Activated CD8-positive, alpha-beta T cell treated with anti-CD3 and anti-CD28 coated beads for 36 hours (primary cell): ENCODE results near the gene XPO6. TPM values are rescaled to one million over a fixed set of nuclear protein-coding genes. Genes with fewer than 3 reads are reported as not detected.
A peak's percentile ranks its signal among the peaks of the same experiment; 100 is the strongest.

Experiments
- ATAC-seq: fragments of 200-7000 bp; cut with Tn5 transposase; one replicate; pipeline ENCODE4 v1.10.0; 2021; ENCODE audit warnings: mild to moderate bottlenecking, moderate library complexity
- CTCF ChIA-PET: fragments of 350-600 bp; sonication (Branson Sonifier 250); formaldehyde crosslinking; loops from one replicate; lab custom pipeline; 2021; ENCODE audit warnings: antibody characterized with exemption; lab: Charles Lee
- POLR2A ChIA-PET: fragments of 350-600 bp; sonication (Branson Sonifier 250); formaldehyde crosslinking; loops from one replicate; lab custom pipeline; 2021; ENCODE audit warnings: antibody characterized with exemption; lab: Charles Lee
- DNase-seq: peaks from one replicate; pipeline ENCODE4 v3.0.0-alpha.2; 2020
- H3K27ac Mint-ChIP-seq: one replicate; pipeline ENCODE4 v1.8.0; 2021; ENCODE audit warnings: mild to moderate bottlenecking, mixed read lengths
- H3K27me3 Mint-ChIP-seq: one replicate; pipeline ENCODE4 v1.8.0; 2021; ENCODE audit warnings: mixed read lengths
- H3K36me3 Mint-ChIP-seq: one replicate; pipeline ENCODE4 v1.8.0; 2021; ENCODE audit warnings: low read depth, mixed read lengths
- H3K4me1 Mint-ChIP-seq: one replicate; pipeline ENCODE4 v1.8.0; 2021; ENCODE audit warnings: low read depth, mixed read lengths
- H3K4me3 Mint-ChIP-seq: one replicate; pipeline ENCODE4 v1.8.0; 2021; ENCODE audit warnings: mild to moderate bottlenecking, moderate library complexity, mixed read lengths
- H3K9me3 Mint-ChIP-seq: one replicate; pipeline ENCODE4 v1.8.0; 2021; ENCODE audit warnings: mixed read lengths
- intact Hi-C: fragments of 100-400 bp; cut with micrococcal nuclease; formaldehyde crosslinking; loops from one replicate; pipeline ENCODE4 v1.10.0; 2022
- total RNA-seq, 2 experiments: library from RNA; stranded (reverse); gene quantifications; one replicate each; pipeline ENCODE4 v1.2.3, GENCODE V29; 2021
- TF ChIP-seq, protein P1 (sequence below): fragments of 200-600 bp; IDR thresholded peaks from one replicate; pipeline ENCODE4 v1.8.0; 2022; ENCODE audit warnings: antibody characterized with exemption, mild to moderate bottlenecking

The XPO6 gene
- total RNA-seq, 2 experiments from 2014 or later: 250 to 253 TPM

GRCh38 chr16:28087675-28088300 is 124.0 kb downstream of the XPO6 start:
- ChIA-PET POLR2A (interaction anchor here (0.7 kb wide), 1 partner anchor 680 kb away, joined by 3 read pairs; no protein-coding TSS in a partner anchor), CTCF (no interaction called here)
- intact Hi-C loops: no loop called here
- Mint-ChIP-seq H3K4me3 (no peak overlapping the region), H3K27ac (peak overlapping the region; percentile 8), H3K36me3 (no peaks in the 10 kb centered on the region), H3K27me3 (no peaks in the 10 kb centered on the region), H3K4me1 (peaks cover 4% of the 10 kb centered on the region), H3K9me3 (no peaks in the 10 kb centered on the region)
- ATAC-seq (no peak), DNase-seq (no peak)
- TF ChIP-seq, protein P1, sequence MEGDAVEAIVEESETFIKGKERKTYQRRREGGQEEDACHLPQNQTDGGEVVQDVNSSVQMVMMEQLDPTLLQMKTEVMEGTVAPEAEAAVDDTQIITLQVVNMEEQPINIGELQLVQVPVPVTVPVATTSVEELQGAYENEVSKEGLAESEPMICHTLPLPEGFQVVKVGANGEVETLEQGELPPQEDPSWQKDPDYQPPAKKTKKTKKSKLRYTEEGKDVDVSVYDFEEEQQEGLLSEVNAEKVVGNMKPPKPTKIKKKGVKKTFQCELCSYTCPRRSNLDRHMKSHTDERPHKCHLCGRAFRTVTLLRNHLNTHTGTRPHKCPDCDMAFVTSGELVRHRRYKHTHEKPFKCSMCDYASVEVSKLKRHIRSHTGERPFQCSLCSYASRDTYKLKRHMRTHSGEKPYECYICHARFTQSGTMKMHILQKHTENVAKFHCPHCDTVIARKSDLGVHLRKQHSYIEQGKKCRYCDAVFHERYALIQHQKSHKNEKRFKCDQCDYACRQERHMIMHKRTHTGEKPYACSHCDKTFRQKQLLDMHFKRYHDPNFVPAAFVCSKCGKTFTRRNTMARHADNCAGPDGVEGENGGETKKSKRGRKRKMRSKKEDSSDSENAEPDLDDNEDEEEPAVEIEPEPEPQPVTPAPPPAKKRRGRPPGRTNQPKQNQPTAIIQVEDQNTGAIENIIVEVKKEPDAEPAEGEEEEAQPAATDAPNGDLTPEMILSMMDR: no peak

DNA sequence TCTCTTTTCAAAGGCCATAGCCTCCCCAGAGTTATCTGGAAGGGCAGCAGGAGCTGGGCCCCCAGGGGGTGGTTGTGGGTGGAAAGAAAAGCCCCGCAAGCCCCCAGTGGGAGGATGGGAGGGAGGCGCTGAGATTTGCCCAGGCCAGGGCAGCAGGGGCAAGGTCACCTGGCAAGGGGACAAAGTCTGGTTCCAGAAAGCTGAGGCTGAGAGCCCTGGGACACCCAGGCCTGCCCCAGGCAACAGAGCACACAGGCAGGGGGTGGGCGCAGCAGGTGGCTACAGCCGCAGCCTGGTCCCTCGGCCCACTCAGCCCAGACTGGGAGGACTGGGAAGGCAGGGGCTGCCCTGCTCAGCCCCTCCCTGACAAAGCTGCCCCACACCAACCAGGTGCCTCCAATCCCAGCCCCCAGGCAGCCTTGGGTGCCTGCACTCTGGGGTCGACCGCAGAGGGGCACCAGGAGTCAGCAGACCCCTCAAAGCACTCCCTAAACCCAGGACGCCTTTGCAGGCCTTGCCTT is 124.6 kb downstream of the XPO6 start:
- ATAC-seq: no peak
- no peaks in the 10 kb centered on the region for H3K27me3 Mint-ChIP-seq
- DNase-seq: no peak
- H3K9me3 Mint-ChIP-seq: no peaks in the 10 kb centered on the region
- H3K36me3 Mint-ChIP-seq: no peaks in the 10 kb centered on the region
- peaks cover 4% of the 10 kb centered on the region for H3K4me1 Mint-ChIP-seq
- no peak overlapping the region for H3K27ac Mint-ChIP-seq
- TF ChIP-seq, protein P1: no peak
- no peak overlapping the region for H3K4me3 Mint-ChIP-seq
- ChIA-PET POLR2A (no interaction called here), CTCF (no interaction called here)
- intact Hi-C loops: no loop called here

GRCh38 chr16:28086186-28087139 is 125.3 kb downstream of the XPO6 start:
- Mint-ChIP-seq H3K4me1 (peaks cover 4% of the 10 kb centered on the region), H3K27ac (no peak overlapping the region), H3K27me3 (no peaks in the 10 kb centered on the region), H3K36me3 (no peaks in the 10 kb centered on the region), H3K9me3 (no peaks in the 10 kb centered on the region), H3K4me3 (no peak overlapping the region)
- TF ChIP-seq, protein P1: no peak
- ATAC-seq: no peak
- DNase-seq: no peak
- intact Hi-C loops: no loop called here
- POLR2A ChIA-PET: interaction anchor here (1.5 kb wide), 1 partner anchor 10 kb away, joined by 3 read pairs; no protein-coding TSS in a partner anchor
- CTCF ChIA-PET: no interaction called here

DNA sequence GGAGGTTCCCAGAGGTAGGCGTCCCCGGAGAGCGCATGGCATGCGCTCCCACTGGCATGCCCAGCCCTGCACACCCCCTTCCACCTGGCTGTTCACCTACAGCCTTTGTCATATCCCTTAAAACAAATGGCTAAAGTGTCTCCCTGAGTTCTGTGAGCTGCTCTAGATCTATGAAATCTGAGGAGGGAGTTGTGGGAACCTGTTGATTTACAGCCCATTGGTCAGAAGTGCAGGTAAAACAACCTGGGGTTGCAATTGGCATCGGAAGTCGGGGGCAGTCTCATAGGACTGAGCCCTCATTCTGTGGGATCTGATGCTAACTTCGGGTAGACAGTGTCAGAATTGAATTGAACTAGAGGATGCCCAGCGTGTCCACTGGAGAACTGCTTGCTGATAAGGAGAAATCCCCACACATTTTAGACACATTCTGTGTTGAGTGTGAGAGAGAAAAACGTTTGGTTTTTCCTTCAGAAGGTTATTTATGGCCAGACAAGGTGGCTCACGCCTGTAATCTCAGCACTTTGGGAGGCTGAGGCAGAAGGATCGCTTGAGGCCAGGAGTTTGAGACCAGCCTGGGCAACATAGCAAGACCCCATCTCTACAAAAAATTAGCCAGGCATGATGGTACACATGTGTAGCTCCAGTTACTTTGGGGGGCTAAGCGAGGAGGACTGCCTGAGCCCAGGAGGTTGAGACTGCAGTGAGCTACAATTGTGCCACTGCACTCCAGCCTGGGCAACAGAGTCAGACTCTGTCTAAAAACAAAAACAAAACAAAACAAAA is 126.2 kb downstream of the XPO6 start:
- CTCF ChIA-PET: interaction anchor here (1.2 kb wide), 1 partner anchor 15 kb away, joined by 3 read pairs; no protein-coding TSS in a partner anchor
- H3K4me3 Mint-ChIP-seq: no peak overlapping the region
- no peaks in the 10 kb centered on the region for H3K9me3 Mint-ChIP-seq
- H3K27ac Mint-ChIP-seq: no peak overlapping the region
- H3K27me3 Mint-ChIP-seq: no peaks in the 10 kb centered on the region
- DNase-seq: no peak
- intact Hi-C loops: no loop called here
- TF ChIP-seq, protein P1: no peak
- ATAC-seq: no peak
- H3K4me1 Mint-ChIP-seq: peaks cover 4% of the 10 kb centered on the region
- H3K36me3 Mint-ChIP-seq: no peaks in the 10 kb centered on the region
- POLR2A ChIA-PET: interaction anchor here (1.5 kb wide), 1 partner anchor 9 kb away, joined by 3 read pairs; no protein-coding TSS in a partner anchor
